C4-2B (cell line): ENCODE data around the gene RESP18.

Experiments used
- CTCF ChIP-seq: fragments of 450-650 bp; conservative IDR thresholded peaks from 2 replicates; pipeline ENCODE4 v1.5.1; 2017; ENCODE audit warnings: mild to moderate bottlenecking
- ZFX ChIP-seq: fragments of 450-650 bp; IDR thresholded peaks from 2 replicates; pipeline ENCODE4 v1.6.1; 2017

GRCh38 chr2:219282375-219282774 lies 50.2 kb downstream of the RESP18 start:
- TF ChIP-seq ZFX: no peak
- no peak for TF ChIP-seq CTCF
